Thoracic aorta (tissue), 2 donors: ENCODE data around the gene SPEF1. TPM values are rescaled to one million over a fixed set of nuclear protein-coding genes. Genes with fewer than 3 reads are reported as not detected.

Experiments
- ATAC-seq: fragments of 150-250 bp; one replicate; pipeline ENCODE4 v1.8.0; 2017; ENCODE audit warnings: low read depth; ENCODE audit not compliant: insufficient number of reproducible peaks, low FRiP score
- DNase-seq: peaks from one replicate; pipeline ENCODE4 v3.0.0-alpha.2; 2020; ENCODE audit warnings: low spot score
- H3K27ac ChIP-seq, 2 donors: fragments of 200-600 bp; sonication (generic); 1 replicate in 1 of 2; 2 replicates in 1 of 2; pipeline ENCODE4 v1.5.1; 2016; ENCODE audit warnings: mild to moderate bottlenecking in 2 of 2, moderate library complexity in 2 of 2
- H3K27me3 ChIP-seq: fragments of 200-600 bp; sonication (generic); replicated peaks from 2 replicates; pipeline ENCODE4 v1.6.0; 2016; ENCODE audit warnings: mild to moderate bottlenecking; ENCODE audit not compliant: insufficient read depth
- H3K36me3 ChIP-seq: fragments of 200-600 bp; sonication (generic); one replicate; pipeline ENCODE4 v1.5.1; 2016
- H3K4me1 ChIP-seq, 2 donors: fragments of 200-600 bp; sonication (generic); 1 replicate in 1 of 2; 2 replicates in 1 of 2; pipeline versions ENCODE4 v1.5.1 to v1.6.0; 2016; ENCODE audit warnings: low read depth in 2 of 2, mild to moderate bottlenecking in 1 of 2; ENCODE audit not compliant: control insufficient read depth in 1 of 2
- H3K4me3 ChIP-seq: fragments of 200-600 bp; sonication (generic); 2 replicates; pipeline ENCODE4 v1.5.1; 2016; ENCODE audit warnings: mild to moderate bottlenecking
- H3K9me3 ChIP-seq: fragments of 200-600 bp; sonication (generic); 2 replicates; pipeline ENCODE4 v1.5.1; 2016
- CTCF ChIP-seq: fragments of 200-600 bp; sonication (generic); IDR thresholded peaks from one replicate; pipeline ENCODE4 v1.5.1; 2019; ENCODE audit warnings: antibody characterized with exemption
- total RNA-seq, 2 donors: library from RNA; depleted of rRNA; stranded (reverse); fragments of >200 nt; gene quantifications; one replicate each; pipeline versions ENCODE4 v1.1.0 to v1.2.3, GENCODE V29; 2016

SPEF1 gene
- total RNA-seq, 2 donors from 2014 or later: 0.27 TPM; not detected in 1

- H3K27me3 ChIP-seq: no peaks in the 10 kb centered on the region
- ATAC-seq (no peak), DNase-seq (no peak)
- no peaks in the 10 kb centered on the region for H3K9me3 ChIP-seq
- H3K27ac ChIP-seq: no peak overlapping the region
- no peaks in the 10 kb centered on the region for H3K4me1 ChIP-seq
- H3K36me3 ChIP-seq: no peaks in the 10 kb centered on the region
- no peak for TF ChIP-seq CTCF
- H3K4me3 ChIP-seq: no peak overlapping the region
Measured at GRCh38 chr20:3743251-3743650, 38.0 kb downstream of the SPEF1 start.

- Histone ChIP-seq H3K27ac (no peak overlapping the region), H3K36me3 (no peaks in the 10 kb centered on the region), H3K27me3 (no peaks in the 10 kb centered on the region), H3K4me1 (no peaks in the 10 kb centered on the region), H3K9me3 (no peaks in the 10 kb centered on the region), H3K4me3 (no peak overlapping the region)
- no peak for DNase-seq
- ATAC-seq: no peak
- no peak for TF ChIP-seq CTCF
Measured at GRCh38 chr20:3741836-3742458, 39.3 kb downstream of the SPEF1 start.

GRCh38 chr20:3740615-3741301, 40.5 kb downstream of the SPEF1 start:
- H3K4me3 ChIP-seq: no peak overlapping the region

GRCh38 chr20:3739926-3740451, 41.3 kb downstream of the SPEF1 start:
- H3K4me3 ChIP-seq: no peak overlapping the region
- no peak for DNase-seq
- no peak for TF ChIP-seq CTCF
- H3K9me3 ChIP-seq: no peaks in the 10 kb centered on the region
- H3K27me3 ChIP-seq: no peaks in the 10 kb centered on the region
- no peaks in the 10 kb centered on the region for H3K4me1 ChIP-seq
- no peak overlapping the region for H3K27ac ChIP-seq
- no peaks in the 10 kb centered on the region for H3K36me3 ChIP-seq
- ATAC-seq: no peak

More at GRCh38 chr20:3740615-3741301, 40.5 kb downstream of the SPEF1 start:
- Histone ChIP-seq H3K27me3 (no peaks in the 10 kb centered on the region), H3K27ac (no peak overlapping the region), H3K4me1 (no peaks in the 10 kb centered on the region), H3K36me3 (no peaks in the 10 kb centered on the region), H3K9me3 (no peaks in the 10 kb centered on the region)
- no peak for TF ChIP-seq CTCF
- DNase-seq (no peak), ATAC-seq (no peak)

GRCh38 chr20:3739054-3739925, 42.0 kb downstream of the SPEF1 start:
- H3K9me3 ChIP-seq: no peaks in the 10 kb centered on the region
- H3K27ac ChIP-seq: no peak overlapping the region
- no peak for TF ChIP-seq CTCF
- no peaks in the 10 kb centered on the region for H3K4me1 ChIP-seq
- no peak for ATAC-seq
- no peaks in the 10 kb centered on the region for H3K27me3 ChIP-seq
- no peak overlapping the region for H3K4me3 ChIP-seq
- no peak for DNase-seq
- H3K36me3 ChIP-seq: no peaks in the 10 kb centered on the region
